Endothelial cell (in vitro differentiated cells): ENCODE measurements around the gene SLC26A3. TPM values are rescaled to one million over a fixed set of nuclear protein-coding genes. Genes with fewer than 3 reads are reported as not detected.

ENCODE experiments used
- DNase-seq: peaks from one replicate; pipeline ENCODE4 v3.0.0; 2021; ENCODE audit warnings: low spot score
- H3K27ac Mint-ChIP-seq: one replicate; pipeline ENCODE4 v1.8.0; 2021; ENCODE audit warnings: mixed read lengths, inconsistent platforms; ENCODE audit not compliant: unreplicated experiment
- H3K27me3 Mint-ChIP-seq: one replicate; pipeline ENCODE4 v1.8.0; 2021; ENCODE audit warnings: mild to moderate bottlenecking, moderate library complexity, mixed read lengths, inconsistent platforms; ENCODE audit not compliant: unreplicated experiment
- H3K36me3 Mint-ChIP-seq: one replicate; pipeline ENCODE4 v1.8.0; 2021; ENCODE audit warnings: mild to moderate bottlenecking, low read depth, mixed read lengths, inconsistent platforms; ENCODE audit not compliant: unreplicated experiment
- H3K4me1 Mint-ChIP-seq: one replicate; pipeline ENCODE4 v1.8.0; 2021; ENCODE audit warnings: mild to moderate bottlenecking, mixed read lengths, inconsistent platforms; ENCODE audit not compliant: unreplicated experiment
- H3K4me3 Mint-ChIP-seq: one replicate; pipeline ENCODE4 v1.8.0; 2021; ENCODE audit warnings: mild to moderate bottlenecking, mixed read lengths, inconsistent platforms; ENCODE audit not compliant: unreplicated experiment
- H3K9me3 Mint-ChIP-seq: one replicate; pipeline ENCODE4 v1.8.0; 2021; ENCODE audit warnings: mixed read lengths, inconsistent platforms; ENCODE audit not compliant: unreplicated experiment
- CTCF ChIP-seq: fragments of 200-600 bp; sonication (generic); IDR thresholded peaks from one replicate; pipeline ENCODE4 v1.5.0; 2021; ENCODE audit warnings: antibody characterized with exemption; ENCODE audit not compliant: unreplicated experiment
- total RNA-seq: library from RNA; stranded (reverse); fragmentation: NEBNext Ultra II Directional; extraction: Animal tissue kit (Norgen Biotek cat#: 25700); gene quantifications from one replicate; pipeline ENCODE4 v1.2.1, GENCODE V29; 2021; ENCODE audit not compliant: unreplicated experiment

The SLC26A3 gene
- total RNA-seq, 1 donor from 2014 or later: not detected

DNA sequence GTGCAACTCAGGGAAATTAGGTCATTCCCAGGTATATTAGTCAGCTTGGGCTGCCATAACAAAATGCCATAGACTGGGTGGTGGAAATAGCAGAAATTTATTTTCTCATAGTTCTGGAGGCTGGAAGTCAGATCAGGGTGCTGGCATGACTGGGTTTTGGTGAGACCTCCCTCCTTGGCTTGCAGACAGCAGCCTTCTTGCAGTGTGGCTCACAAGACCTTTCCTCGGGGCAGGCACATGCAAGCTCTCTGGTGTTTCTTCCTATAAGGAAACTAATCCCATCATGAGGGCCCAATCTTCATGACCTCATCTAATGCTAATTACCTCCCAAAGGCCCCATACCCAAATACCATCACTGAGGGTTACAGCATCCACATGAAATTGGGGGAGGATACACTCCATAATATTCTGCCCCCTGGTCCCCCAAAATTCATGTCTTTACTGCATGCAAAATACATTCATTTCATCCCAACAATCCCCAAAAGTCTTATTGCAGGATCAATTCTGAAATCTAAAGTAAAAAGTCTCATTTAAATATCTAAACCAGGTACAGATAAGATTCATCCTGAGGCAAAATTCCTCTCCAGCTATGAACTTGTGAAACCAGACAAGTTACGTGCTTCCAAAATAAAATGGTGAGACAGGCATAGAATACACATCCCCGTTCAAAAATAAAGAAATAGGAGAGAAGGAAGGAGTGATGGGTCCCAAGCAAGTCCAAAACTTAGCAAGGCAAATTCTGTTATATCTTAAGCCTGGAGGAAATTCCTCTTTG, 76.5 kb downstream of the SLC26A3 start:
- H3K27me3 Mint-ChIP-seq: peaks cover 4% of the 10 kb centered on the region

GRCh38 chr7:107725138-107725740, 77.8 kb downstream of the SLC26A3 start:
- TF ChIP-seq CTCF: peak; percentile 87
- Mint-ChIP-seq H3K27ac (no peak overlapping the region), H3K9me3 (no peaks in the 10 kb centered on the region), H3K4me3 (no peak overlapping the region), H3K27me3 (peaks cover 4% of the 10 kb centered on the region), H3K36me3 (peaks cover 3% of the 10 kb centered on the region), H3K4me1 (peaks cover 6% of the 10 kb centered on the region)
- DNase-seq: peak; percentile 34

More for the DNA sequence above, 76.5 kb downstream of the SLC26A3 start:
- peaks cover 3% of the 10 kb centered on the region for H3K36me3 Mint-ChIP-seq
- no peak overlapping the region for H3K27ac Mint-ChIP-seq
- H3K4me1 Mint-ChIP-seq: peaks cover 6% of the 10 kb centered on the region
- no peak for TF ChIP-seq CTCF
- no peaks in the 10 kb centered on the region for H3K9me3 Mint-ChIP-seq
- peak overlapping the region; percentile 12 for H3K4me3 Mint-ChIP-seq
- DNase-seq: no peak

DNA sequence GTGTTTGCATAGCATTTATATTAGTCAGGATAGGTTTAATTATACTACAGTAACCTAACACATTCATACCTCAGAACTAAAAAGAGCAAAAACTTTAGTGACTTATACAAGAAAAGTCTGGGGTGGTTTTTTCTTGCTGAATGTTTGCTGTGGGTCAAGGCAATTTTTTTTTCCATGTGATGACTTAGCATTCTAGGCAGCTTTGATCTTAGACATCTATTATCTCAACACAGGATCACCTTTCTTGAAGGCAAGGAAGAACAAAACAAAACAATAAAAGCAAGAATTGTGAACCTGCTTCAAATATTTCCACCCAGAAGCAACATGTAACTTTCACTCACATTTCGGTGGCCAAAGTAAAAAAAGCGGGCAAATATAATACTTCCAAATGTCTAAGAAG, 79.8 kb downstream of the SLC26A3 start:
- no peak for DNase-seq
- Mint-ChIP-seq H3K4me3 (no peak overlapping the region), H3K27ac (no peak overlapping the region), H3K36me3 (peaks cover 3% of the 10 kb centered on the region), H3K4me1 (peaks cover 6% of the 10 kb centered on the region), H3K27me3 (peaks cover 4% of the 10 kb centered on the region), H3K9me3 (no peaks in the 10 kb centered on the region)
- TF ChIP-seq CTCF: no peak

DNA sequence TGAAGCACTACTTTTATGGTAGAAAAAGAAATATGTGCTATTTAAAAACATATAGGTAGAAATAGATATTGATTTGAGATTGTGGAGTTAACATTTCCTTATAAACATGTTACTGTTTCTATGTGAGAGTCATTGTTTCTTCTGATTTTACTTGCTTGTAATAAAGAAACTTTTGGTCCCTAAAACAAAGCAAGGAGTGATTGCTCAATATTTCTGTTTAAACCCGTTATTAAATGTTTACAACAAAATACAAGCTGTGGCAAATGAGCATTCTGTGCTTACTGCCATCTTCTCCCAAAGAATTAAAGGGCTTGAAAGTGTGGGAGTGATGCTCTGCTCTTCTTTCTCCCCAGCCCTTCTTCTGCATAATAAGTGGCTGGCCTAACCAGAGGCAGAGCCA, 81.7 kb downstream of the SLC26A3 start:
- DNase-seq: no peak
- no peak for TF ChIP-seq CTCF
- Mint-ChIP-seq H3K4me3 (no peak overlapping the region), H3K27me3 (peaks cover 2% of the 10 kb centered on the region), H3K4me1 (peaks cover 6% of the 10 kb centered on the region), H3K36me3 (no peaks in the 10 kb centered on the region), H3K27ac (no peak overlapping the region), H3K9me3 (no peaks in the 10 kb centered on the region)
